IMR-90 (cell line): ENCODE data around the gene FIS1. TPM values are rescaled to one million over a fixed set of nuclear protein-coding genes. Genes with fewer than 3 reads are reported as not detected.

Source experiments
- ATAC-seq: fragments of 200-7000 bp; cut with Tn5 transposase; 2 replicates; pipeline ENCODE4 v1.9.1; 2020; ENCODE audit warnings: low read depth, mild to moderate bottlenecking, moderate library complexity
- Bru-seq: library from RNA; stranded (reverse); fragments of 400-500 nt; gene quantifications from one replicate; lab custom pipeline; 2021; lab: Mats Ljungman, UMichigan
- BruChase-seq, 2 experiments: library from RNA; stranded (reverse); fragments of 400-500 nt; gene quantifications; one replicate each; lab custom pipeline; 2021; lab: Mats Ljungman, UMichigan
- BruUV-seq: library from RNA; stranded (reverse); fragments of 400-500 nt; replicated peaks from 2 replicates; lab custom pipeline; 2021; lab: Mats Ljungman, UMichigan
- CTCF ChIA-PET: fragments of 300-600 bp; formaldehyde crosslinking; extraction: SDS; loops from one replicate; lab custom pipeline; 2021; ENCODE audit warnings: antibody characterized with exemption; lab: Yijun Ruan, JAX
- POLR2A ChIA-PET: fragments of 300-600 bp; sonication (Branson Sonifier 250); formaldehyde crosslinking; loops from one replicate; lab custom pipeline; 2022; ENCODE audit warnings: antibody characterized with exemption; ENCODE audit not compliant: unreplicated experiment; lab: Charles Lee
- DNase-seq: peaks from one replicate; pipeline ENCODE4 v3.0.0; 2013
- H2AFZ ChIP-seq: replicated peaks from 2 replicates; pipeline ENCODE3; 2013; ENCODE audit warnings: low read length, mild to moderate bottlenecking; ENCODE audit not compliant: poor library complexity
- H2AK5ac ChIP-seq: 2 replicates; pipeline ENCODE4 v1.6.1; 2013; ENCODE audit warnings: low read depth, low read length, inconsistent platforms
- H2AK9ac ChIP-seq: replicated peaks from 2 replicates; pipeline ENCODE3; 2013; ENCODE audit warnings: mild to moderate bottlenecking, low read depth, low read length, moderate library complexity; ENCODE audit not compliant: poor library complexity
- H2BK120ac ChIP-seq: 2 replicates; pipeline ENCODE4 v1.6.1; 2013; ENCODE audit warnings: low read depth, low read length, inconsistent platforms
- H2BK15ac ChIP-seq: 3 replicates; pipeline ENCODE4 v1.6.1; 2013; ENCODE audit warnings: low read depth, low read length, inconsistent platforms
- H2BK20ac ChIP-seq: 2 replicates; pipeline ENCODE4 v1.6.1; 2013; ENCODE audit warnings: low read depth, mild to moderate bottlenecking, inconsistent platforms, low read length, moderate library complexity
- H2BK5ac ChIP-seq: 2 replicates; pipeline ENCODE4 v1.6.1; 2013; ENCODE audit warnings: mild to moderate bottlenecking, low read depth, low read length, inconsistent platforms; ENCODE audit not compliant: poor library complexity, severe bottlenecking
- H3K14ac ChIP-seq: replicated peaks from 2 replicates; pipeline ENCODE4 v1.6.1; 2013; ENCODE audit warnings: low read depth, low read length, inconsistent platforms
- H3K18ac ChIP-seq: 2 replicates; pipeline ENCODE4 v1.6.1; 2013; ENCODE audit warnings: low read depth, low read length, control low read depth
- H3K23ac ChIP-seq: 2 replicates; pipeline ENCODE4 v1.6.1; 2013; ENCODE audit warnings: low read depth, low read length, inconsistent platforms
- H3K27ac ChIP-seq: 2 replicates; pipeline ENCODE4 v1.5.1; 2013; ENCODE audit warnings: mild to moderate bottlenecking, control low read depth, low read length; ENCODE audit not compliant: insufficient read depth
- H3K27me3 ChIP-seq: 2 replicates; pipeline ENCODE4 v1.6.1; 2013; ENCODE audit warnings: low read length; ENCODE audit not compliant: control insufficient read depth, insufficient read depth
- H3K36me3 ChIP-seq: 2 replicates; pipeline ENCODE4 v1.6.1; 2013; ENCODE audit warnings: low read length, mixed read lengths; ENCODE audit not compliant: control insufficient read depth, insufficient read depth
- H3K4ac ChIP-seq: 2 replicates; pipeline ENCODE4 v1.6.1; 2013; ENCODE audit warnings: low read depth, low read length, inconsistent platforms
- H3K4me1 ChIP-seq: 2 replicates; pipeline ENCODE4 v1.6.1; 2013; ENCODE audit warnings: low read length, mixed read lengths; ENCODE audit not compliant: control insufficient read depth, insufficient read depth
- H3K4me2 ChIP-seq: 2 replicates; pipeline ENCODE4 v1.6.1; 2013; ENCODE audit warnings: low read depth, mild to moderate bottlenecking, control low read depth, low read length, moderate library complexity
- H3K4me3 ChIP-seq: 2 replicates; pipeline ENCODE4 v1.5.1; 2013; ENCODE audit warnings: low read depth, mild to moderate bottlenecking, control low read depth, low read length, moderate library complexity; ENCODE audit not compliant: insufficient read depth
- H3K56ac ChIP-seq: 2 replicates; pipeline ENCODE4 v1.6.1; 2013; ENCODE audit warnings: low read length, inconsistent platforms; ENCODE audit not compliant: insufficient read depth; ENCODE audit errors: extremely low read depth
- H3K79me1 ChIP-seq, 2 experiments: 2 replicates each; pipeline ENCODE4 v1.6.1; 2013; ENCODE audit warnings: low read length in 2 of 2, inconsistent platforms in 1 of 2, low read depth in 1 of 2
- H3K9ac ChIP-seq: 2 replicates; pipeline ENCODE4 v1.6.1; 2013; ENCODE audit warnings: low read depth, low read length, control low read depth
- H3K9me1 ChIP-seq: 2 replicates; pipeline ENCODE4 v1.6.1; 2013; ENCODE audit warnings: low read length, inconsistent platforms; ENCODE audit not compliant: insufficient read depth
- H3K9me3 ChIP-seq: 2 replicates; pipeline ENCODE4 v1.6.1; 2013; ENCODE audit warnings: low read length; ENCODE audit not compliant: control insufficient read depth, insufficient read depth
- H4K20me1 ChIP-seq: 2 replicates; pipeline ENCODE4 v1.6.1; 2013; ENCODE audit warnings: low read length, inconsistent platforms; ENCODE audit not compliant: insufficient read depth
- H4K5ac ChIP-seq: 2 replicates; pipeline ENCODE4 v1.6.1; 2013; ENCODE audit warnings: mild to moderate bottlenecking, low read depth, low read length, control low read depth
- H4K8ac ChIP-seq, 2 experiments: 2 replicates each; pipeline ENCODE4 v1.6.1; 2013; ENCODE audit warnings: low read depth in 2 of 2, low read length in 2 of 2, control low read depth in 1 of 2, inconsistent platforms in 1 of 2
- H4K91ac ChIP-seq: 2 replicates; pipeline ENCODE4 v1.6.1; 2013; ENCODE audit warnings: low read depth, low read length, inconsistent platforms; ENCODE audit not compliant: insufficient read depth
- BHLHE40 ChIP-seq: fragments of 150-350 bp; IDR thresholded peaks from 2 replicates; pipeline ENCODE4 v1.6.1; 2016; ENCODE audit warnings: mild to moderate bottlenecking, low read depth, low read length
- CEBPB ChIP-seq: IDR thresholded peaks from 2 replicates; pipeline ENCODE4 v1.6.1; 2012; ENCODE audit warnings: low read depth, low read length, improper control_type of control experiment
- CHD1 ChIP-seq: IDR thresholded peaks from 2 replicates; pipeline ENCODE4 v1.6.1; 2012; ENCODE audit warnings: low read depth, low read length, improper control_type of control experiment
- FOS ChIP-seq: fragments of 150-350 bp; IDR thresholded peaks from 2 replicates; pipeline ENCODE4 v1.6.1; 2016; ENCODE audit warnings: low read depth, low read length
- MAZ ChIP-seq: IDR thresholded peaks from 2 replicates; pipeline ENCODE4 v1.6.1; 2012; ENCODE audit warnings: low read depth, mild to moderate bottlenecking, low read length, improper control_type of control experiment, moderate library complexity, borderline replicate concordance
- MXI1 ChIP-seq: IDR thresholded peaks from 2 replicates; pipeline ENCODE4 v1.6.1; 2012; ENCODE audit warnings: low read depth, mild to moderate bottlenecking, low read length, moderate library complexity, borderline replicate concordance
- POLR2A ChIP-seq: IDR thresholded peaks from 2 replicates; pipeline ENCODE4 v1.6.1; 2012; ENCODE audit warnings: mild to moderate bottlenecking, low read depth, low read length
- WGBS, 2 experiments: methylation state at CpG; one replicate each; pipeline versions ENCODE4 v1.1.5 to v1.1.7; 2013; ENCODE audit warnings: missing lambda C conversion rate in 2 of 2; ENCODE audit not compliant: insufficient read length in 1 of 2; ENCODE audit errors: extremely low coverage in 2 of 2; 5-methylcytosine and 5-hydroxymethylcytosine counted together
- dilution Hi-C: fragments of 300-500 bp; cut with HindIII; formaldehyde crosslinking; loops from one replicate; pipeline ENCODE4 v1.14.3; 2018; ENCODE audit warnings: low sequenced_read_pairs; ENCODE audit not compliant: unreplicated experiment
- in situ Hi-C: fragments of 300-500 bp; cut with MboI; formaldehyde crosslinking; loops from 3 replicates; pipeline ENCODE4 v1.14.3; 2019; ENCODE audit warnings: low sequenced_read_pairs, inconsistent platforms, mixed read lengths
- intact Hi-C: fragments of 100-400 bp; cut with micrococcal nuclease; formaldehyde crosslinking; loops from 2 replicates; pipeline ENCODE4 v1.10.0; 2022
- long read RNA-seq: library from polyadenylated mRNA; unstranded; transcript quantifications from one replicate; pipeline ENCODE4 v2.0.0, GENCODE V29; 2021; ENCODE audit not compliant: unreplicated experiment
- polyA plus RNA-seq, 3 experiments: library from polyadenylated mRNA; depleted of rRNA; stranded (reverse); fragments of >200 nt; gene quantifications; 2 replicates each; pipeline ENCODE4 v1.2.3, GENCODE V29; 2012; ENCODE audit warnings: low replicate concordance in 1 of 3
- total RNA-seq: library from RNA; depleted of rRNA; stranded (reverse); fragments of >200 nt; gene quantifications from 2 replicates; pipeline ENCODE4 v1.2.3, GENCODE V29; 2012; rRNA removed
- TF ChIP-seq, protein P1 (sequence below): conservative IDR thresholded peaks from 2 replicates; pipeline ENCODE4 v1.5.1; 2012; ENCODE audit warnings: mild to moderate bottlenecking, low read depth, low read length, improper control_type of control experiment
- TF ChIP-seq, protein P2 (sequence below): fragments of 150-350 bp; IDR thresholded peaks from 2 replicates; pipeline ENCODE4 v1.6.1; 2016; ENCODE audit warnings: low read depth, mild to moderate bottlenecking, low read length, moderate library complexity, borderline replicate concordance
- TF ChIP-seq, protein P3 (sequence below): fragments of 150-350 bp; IDR thresholded peaks from 2 replicates; pipeline ENCODE4 v1.6.1; 2017; ENCODE audit warnings: mild to moderate bottlenecking, antibody characterized with exemption, low read length, low read depth

The FIS1 gene
- total RNA-seq (241 and 293 TPM in 2 replicates), polyA plus RNA-seq (2012; rRNA removed) (470 and 489 TPM in 2 replicates), Bru-seq, nascent RNA (percentile 74 among the genes with signal in this experiment), BruChase-seq, experiment 1, labeled RNA remaining after a 6-hour chase (percentile 83 among the genes with signal in this experiment), BruChase-seq, experiment 2, labeled RNA remaining after a 2-hour chase (percentile 74 among the genes with signal in this experiment)
- polyA plus RNA-seq (2012; cell fraction: cytosol; rRNA removed): 544 and 563 TPM in 2 replicates
- polyA plus RNA-seq (2012; cell fraction: nucleus; rRNA removed; ENCODE audit: low replicate concordance): 172 and 183 TPM in 2 replicates
- long read RNA-seq, transcript FIS1-201 (5 exons, 734 nt): major isoform, 45 of 55 reads
- long read RNA-seq, transcript FIS1-207 (4 exons, 915 nt): minor isoform, 5 of 55 reads
- long read RNA-seq, partial matches to known transcripts: 3 of 55 reads
- long read RNA-seq, other reads (novel, unspliced or antisense): 2 of 55 reads

DNA sequence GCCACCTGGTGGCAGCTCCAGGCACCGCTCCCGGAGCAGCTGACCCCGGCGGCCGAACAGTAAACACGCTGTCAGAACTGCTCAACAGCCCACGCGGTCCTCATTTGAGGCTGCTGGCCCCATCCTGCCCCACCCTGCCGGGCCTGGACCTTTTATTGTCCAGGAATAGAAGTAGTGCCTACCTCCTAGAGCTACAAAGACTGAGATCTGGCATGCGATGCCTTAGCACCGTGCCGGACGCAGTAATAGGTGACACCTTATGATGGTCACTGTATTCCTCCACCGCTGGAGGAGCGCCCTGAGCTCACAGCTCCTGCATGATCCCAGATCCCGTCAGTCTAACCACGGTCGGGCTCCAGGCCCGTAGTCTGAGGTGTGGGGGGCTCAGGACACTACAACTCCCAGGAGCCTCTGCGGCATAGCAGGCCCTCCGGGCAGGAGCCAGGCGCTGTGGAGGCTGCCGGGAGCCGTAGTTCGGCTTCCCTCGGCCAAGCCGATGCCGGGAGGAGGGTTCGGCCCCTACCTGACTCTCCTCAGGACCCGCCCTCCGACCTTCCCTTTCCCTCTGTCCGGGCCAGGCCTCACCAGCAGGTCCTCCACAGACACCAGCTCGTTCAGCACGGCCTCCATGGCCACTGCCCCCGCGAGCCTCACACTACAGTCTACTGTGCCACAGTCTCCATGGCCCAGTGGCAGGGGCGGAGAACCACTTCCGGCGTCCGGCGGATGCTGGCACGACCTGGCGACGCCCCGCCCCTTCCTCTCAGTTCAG lies at the start of gene FIS1:
TSS of gene FIS1 (minus strand) at position 707 of the 772 bp plus-strand sequence. CDS start at position 630, 77 bp downstream.
- Histone ChIP-seq H2AK9ac (peak within 1 kb of the TSS; percentile 98), H3K9me1 (no peaks in the 10 kb centered on the region), H4K91ac (peak within 1 kb of the TSS; percentile 98), H2BK20ac (peak within 1 kb of the TSS; percentile 82), H3K18ac (peak within 1 kb of the TSS; percentile 72), H2BK5ac (peak within 1 kb of the TSS; percentile 95), H3K14ac (peak within 1 kb of the TSS; percentile 98), H3K9ac (peak within 1 kb of the TSS; percentile 86), H4K20me1 (peaks cover 15% of the 10 kb centered on the region), H2AK5ac (peak within 1 kb of the TSS; percentile 99), H3K56ac (peak within 1 kb of the TSS; percentile 90), H3K9me3 (no peaks in the 10 kb centered on the region), H3K23ac (peak within 1 kb of the TSS; percentile 93), H3K4me2 (peak within 1 kb of the TSS; percentile 95), H3K4me3 (peak within 1 kb of the TSS; percentile 73), H2BK120ac (peak within 1 kb of the TSS; percentile 84), H3K4me1 (peaks cover 5% of the 10 kb centered on the region; the same call in 1 of the 2 replicates), H2BK15ac (no peak within 1 kb of the TSS; the same call in 1 of the 3 replicates), H4K8ac (peak within 1 kb of the TSS; percentile 98 to 99), H3K27ac (peak within 1 kb of the TSS; percentile 94), H3K27me3 (no peaks in the 10 kb centered on the region), H4K5ac (peak within 1 kb of the TSS; percentile 87), H3K36me3 (peaks cover 20% of the 10 kb centered on the region), H3K79me1 (peaks cover 24 to 56% of the 10 kb centered on the region in 2 experiments), H2AFZ (peak within 1 kb of the TSS; percentile 100), H3K4ac (peak within 1 kb of the TSS; percentile 99)
- ATAC-seq (peak; percentile 97), DNase-seq (peak; percentile 82)
- CTCF ChIA-PET: interaction anchor here (0.9 to 2.1 kb wide), 6 partner anchors 8 to 101 kb away, joined by 3 to 7 read pairs (median 5); partner anchors contain the start of genes PLOD3 and ZNHIT1
- dilution Hi-C loops: no loop called here
- WGBS, 2 experiments: 1% methylated on average over 17 of the region's 45 CpGs; no CpG with 5 or more reads in 1 of the 2 experiments
- in situ Hi-C loops: no loop called here
- intact Hi-C loops: loop anchor here (1.0 to 2.0 kb wide), 3 partner anchors 26 to 350 kb away; partner anchors contain the start of gene ZNHIT1
- POLR2A ChIA-PET: no interaction called here
- BruUV-seq: no TSS peak
- peak; percentile 94 for TF ChIP-seq MXI1
- TF ChIP-seq, protein P1, sequence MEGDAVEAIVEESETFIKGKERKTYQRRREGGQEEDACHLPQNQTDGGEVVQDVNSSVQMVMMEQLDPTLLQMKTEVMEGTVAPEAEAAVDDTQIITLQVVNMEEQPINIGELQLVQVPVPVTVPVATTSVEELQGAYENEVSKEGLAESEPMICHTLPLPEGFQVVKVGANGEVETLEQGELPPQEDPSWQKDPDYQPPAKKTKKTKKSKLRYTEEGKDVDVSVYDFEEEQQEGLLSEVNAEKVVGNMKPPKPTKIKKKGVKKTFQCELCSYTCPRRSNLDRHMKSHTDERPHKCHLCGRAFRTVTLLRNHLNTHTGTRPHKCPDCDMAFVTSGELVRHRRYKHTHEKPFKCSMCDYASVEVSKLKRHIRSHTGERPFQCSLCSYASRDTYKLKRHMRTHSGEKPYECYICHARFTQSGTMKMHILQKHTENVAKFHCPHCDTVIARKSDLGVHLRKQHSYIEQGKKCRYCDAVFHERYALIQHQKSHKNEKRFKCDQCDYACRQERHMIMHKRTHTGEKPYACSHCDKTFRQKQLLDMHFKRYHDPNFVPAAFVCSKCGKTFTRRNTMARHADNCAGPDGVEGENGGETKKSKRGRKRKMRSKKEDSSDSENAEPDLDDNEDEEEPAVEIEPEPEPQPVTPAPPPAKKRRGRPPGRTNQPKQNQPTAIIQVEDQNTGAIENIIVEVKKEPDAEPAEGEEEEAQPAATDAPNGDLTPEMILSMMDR: peak; percentile 83
- TF ChIP-seq BHLHE40: peak; percentile 45; the same call in 1 of the 2 replicates
- TF ChIP-seq, protein P2, sequence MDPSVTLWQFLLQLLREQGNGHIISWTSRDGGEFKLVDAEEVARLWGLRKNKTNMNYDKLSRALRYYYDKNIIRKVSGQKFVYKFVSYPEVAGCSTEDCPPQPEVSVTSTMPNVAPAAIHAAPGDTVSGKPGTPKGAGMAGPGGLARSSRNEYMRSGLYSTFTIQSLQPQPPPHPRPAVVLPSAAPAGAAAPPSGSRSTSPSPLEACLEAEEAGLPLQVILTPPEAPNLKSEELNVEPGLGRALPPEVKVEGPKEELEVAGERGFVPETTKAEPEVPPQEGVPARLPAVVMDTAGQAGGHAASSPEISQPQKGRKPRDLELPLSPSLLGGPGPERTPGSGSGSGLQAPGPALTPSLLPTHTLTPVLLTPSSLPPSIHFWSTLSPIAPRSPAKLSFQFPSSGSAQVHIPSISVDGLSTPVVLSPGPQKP: no peak
- TF ChIP-seq MAZ: peak; percentile 87; the same call in 1 of the 2 replicates
- TF ChIP-seq FOS: no peak
- TF ChIP-seq CHD1: no peak
- TF ChIP-seq POLR2A: peak; percentile 45; the same call in 1 of the 2 replicates
- TF ChIP-seq, protein P3, sequence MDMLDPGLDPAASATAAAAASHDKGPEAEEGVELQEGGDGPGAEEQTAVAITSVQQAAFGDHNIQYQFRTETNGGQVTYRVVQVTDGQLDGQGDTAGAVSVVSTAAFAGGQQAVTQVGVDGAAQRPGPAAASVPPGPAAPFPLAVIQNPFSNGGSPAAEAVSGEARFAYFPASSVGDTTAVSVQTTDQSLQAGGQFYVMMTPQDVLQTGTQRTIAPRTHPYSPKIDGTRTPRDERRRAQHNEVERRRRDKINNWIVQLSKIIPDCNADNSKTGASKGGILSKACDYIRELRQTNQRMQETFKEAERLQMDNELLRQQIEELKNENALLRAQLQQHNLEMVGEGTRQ: peak; percentile 63
- no peak for TF ChIP-seq CEBPB
